Epithelial cell of proximal tubule (primary cell): ENCODE results near the gene CHRNG. TPM values are rescaled to one million over a fixed set of nuclear protein-coding genes. Genes with fewer than 3 reads are reported as not detected.

ENCODE experiments used
- DNase-seq: peaks from one replicate; pipeline ENCODE4 v3.0.0-alpha.2; 2011; ENCODE audit warnings: low read depth
- H3K4me3 ChIP-seq: 2 replicates; pipeline ENCODE4 v1.5.1; 2011; ENCODE audit warnings: low read depth, mild to moderate bottlenecking, low read length
- total RNA-seq: library from RNA; depleted of rRNA; stranded (reverse); fragments of >200 nt; gene quantifications from 2 replicates; pipeline ENCODE4 v1.2.3, GENCODE V29; 2015
- TF ChIP-seq, protein P1 (sequence below): conservative IDR thresholded peaks from 2 replicates; pipeline ENCODE4 v1.5.1; 2012; ENCODE audit warnings: low read depth, mild to moderate bottlenecking, low read length

Gene CHRNG
- total RNA-seq, 1 donor from 2014 or later, result not detected

DNA sequence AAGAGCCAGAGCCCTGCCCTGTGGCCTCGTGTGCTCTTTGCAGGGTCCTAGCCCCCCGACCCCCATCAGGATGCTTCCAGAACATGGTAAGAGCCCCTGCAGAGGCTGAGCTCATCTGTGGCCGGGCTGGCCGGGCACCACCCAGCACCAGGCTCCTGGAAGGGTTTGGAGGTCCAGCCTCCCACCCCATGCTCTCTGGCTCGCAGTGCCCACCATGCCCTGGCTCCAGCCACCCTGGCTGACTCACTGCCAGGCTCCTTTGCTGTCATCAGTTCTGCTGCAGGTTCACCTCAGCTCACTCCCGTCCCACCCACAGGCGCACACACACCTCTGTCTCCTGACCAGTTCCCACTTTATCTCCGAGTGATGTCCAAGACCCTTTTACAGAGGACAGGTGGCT is 48.5 kb downstream of the CHRNG start:
- no peak overlapping the region for H3K4me3 ChIP-seq
- TF ChIP-seq, protein P1, sequence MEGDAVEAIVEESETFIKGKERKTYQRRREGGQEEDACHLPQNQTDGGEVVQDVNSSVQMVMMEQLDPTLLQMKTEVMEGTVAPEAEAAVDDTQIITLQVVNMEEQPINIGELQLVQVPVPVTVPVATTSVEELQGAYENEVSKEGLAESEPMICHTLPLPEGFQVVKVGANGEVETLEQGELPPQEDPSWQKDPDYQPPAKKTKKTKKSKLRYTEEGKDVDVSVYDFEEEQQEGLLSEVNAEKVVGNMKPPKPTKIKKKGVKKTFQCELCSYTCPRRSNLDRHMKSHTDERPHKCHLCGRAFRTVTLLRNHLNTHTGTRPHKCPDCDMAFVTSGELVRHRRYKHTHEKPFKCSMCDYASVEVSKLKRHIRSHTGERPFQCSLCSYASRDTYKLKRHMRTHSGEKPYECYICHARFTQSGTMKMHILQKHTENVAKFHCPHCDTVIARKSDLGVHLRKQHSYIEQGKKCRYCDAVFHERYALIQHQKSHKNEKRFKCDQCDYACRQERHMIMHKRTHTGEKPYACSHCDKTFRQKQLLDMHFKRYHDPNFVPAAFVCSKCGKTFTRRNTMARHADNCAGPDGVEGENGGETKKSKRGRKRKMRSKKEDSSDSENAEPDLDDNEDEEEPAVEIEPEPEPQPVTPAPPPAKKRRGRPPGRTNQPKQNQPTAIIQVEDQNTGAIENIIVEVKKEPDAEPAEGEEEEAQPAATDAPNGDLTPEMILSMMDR, result no peak
- DNase-seq, result no peak

DNA sequence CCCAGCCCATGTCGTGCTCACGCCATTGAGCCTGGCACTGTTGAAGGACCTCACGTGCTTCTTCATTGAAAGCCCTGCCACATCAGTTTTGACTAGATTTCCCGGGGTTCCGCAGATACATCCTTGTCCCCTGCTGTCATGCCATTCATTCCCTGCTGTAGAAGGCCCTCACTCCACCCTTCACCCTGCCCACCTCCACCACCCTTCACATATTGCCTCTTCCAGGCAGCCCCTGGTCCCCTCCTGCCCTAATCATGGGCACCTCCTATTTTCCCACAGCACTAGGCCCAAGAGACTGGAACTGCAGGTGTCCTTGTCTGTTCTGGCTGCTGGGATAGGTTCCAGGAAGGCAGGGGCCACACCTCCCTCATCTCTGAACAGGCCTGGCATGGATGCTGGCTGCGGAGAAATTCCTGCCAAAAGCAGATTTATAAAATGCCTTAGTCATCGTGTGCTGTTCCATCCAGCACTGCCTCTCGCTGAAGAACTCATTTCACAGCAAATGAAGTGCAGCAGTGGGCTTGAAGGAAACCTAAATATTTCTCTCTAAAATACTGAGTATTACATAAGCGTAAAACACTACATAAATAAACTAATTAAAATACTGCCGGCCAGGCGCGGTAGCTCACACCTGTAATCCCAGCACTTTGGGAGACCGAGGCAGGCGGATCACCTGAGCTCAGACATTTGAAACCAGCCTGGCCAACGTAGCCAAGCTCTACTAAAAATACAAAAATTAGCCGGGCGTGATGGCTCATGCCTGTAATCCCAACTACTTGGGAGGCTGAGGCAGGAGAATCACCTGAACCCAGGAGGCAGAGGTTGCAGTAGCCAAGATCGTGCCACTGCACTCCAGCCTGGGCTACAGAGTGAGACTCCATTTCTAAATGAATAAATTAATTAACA is 49.4 kb downstream of the CHRNG start:
- H3K4me3 ChIP-seq, result no peak overlapping the region
- DNase-seq, result no peak
- TF ChIP-seq, protein P1, result no peak

DNA sequence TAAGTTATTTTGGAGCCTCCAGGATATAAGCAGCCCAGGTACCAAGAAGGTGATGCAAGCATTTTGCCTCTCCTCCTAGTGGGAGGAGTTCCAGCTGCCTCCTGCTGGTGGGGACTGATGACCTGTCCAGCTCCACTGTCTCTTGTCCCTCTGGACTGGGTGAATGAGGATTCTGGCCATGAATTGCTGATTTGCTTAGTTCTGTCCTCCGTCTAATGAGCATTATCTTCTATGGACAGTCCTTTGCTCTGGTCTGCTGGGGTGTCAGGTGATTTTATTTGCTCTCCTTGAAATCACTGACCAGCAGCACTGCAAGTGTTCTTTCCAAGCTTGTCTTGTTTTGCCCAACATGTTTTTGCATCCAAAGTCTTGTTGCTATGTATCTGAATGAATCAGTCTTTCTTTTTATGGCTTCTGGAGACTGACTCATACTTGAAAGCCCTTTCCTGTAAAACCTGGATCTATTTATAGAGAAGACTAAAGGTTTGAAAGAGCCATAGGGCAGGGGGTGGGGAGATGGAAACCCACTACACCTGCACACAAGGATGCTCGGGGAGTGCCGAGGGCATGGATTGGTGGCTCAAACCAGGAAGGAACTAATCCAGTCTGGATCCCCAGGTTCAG is 53.4 kb downstream of the CHRNG start:
- DNase-seq, result peak; percentile 95
- H3K4me3 ChIP-seq, result no peak overlapping the region
- TF ChIP-seq, protein P1, result peak; percentile 43

DNA sequence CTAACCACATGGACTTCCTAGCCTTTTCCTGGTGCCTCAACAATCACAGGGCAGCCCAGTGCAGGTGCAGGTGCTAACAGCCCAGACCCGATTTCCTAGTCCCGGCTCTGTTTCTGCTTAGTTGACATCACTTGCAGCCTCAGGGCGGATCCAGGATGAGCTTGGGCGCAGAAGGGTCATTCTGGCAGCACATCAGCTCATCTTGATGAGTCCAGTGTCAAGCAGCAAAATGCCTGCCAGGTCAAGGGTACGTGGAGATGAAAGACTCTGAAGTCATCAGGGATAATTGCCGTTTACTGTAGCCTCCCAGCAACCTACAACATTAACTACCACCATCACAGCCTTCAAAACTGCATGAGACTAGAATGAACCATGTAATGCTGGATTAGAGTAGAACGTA is 54.5 kb downstream of the CHRNG start:
- TF ChIP-seq, protein P1, result no peak
- H3K4me3 ChIP-seq, result no peak overlapping the region
- no peak for DNase-seq

Other genes starting within 250 kb of the CHRNG start
- gene ALPP, start 160.9 kb upstream of the CHRNG start, total RNA-seq, result not detected in 2 replicates
- not detected in 2 replicates for gene ALPG, start 132.8 kb upstream of the CHRNG start, total RNA-seq
- not detected in 2 replicates for gene ALPI, start 83.5 kb upstream of the CHRNG start, total RNA-seq
- gene ECEL1, start 51.9 kb upstream of the CHRNG start, total RNA-seq, result not detected in 2 replicates
- not detected in 2 replicates for gene PRSS56, start 19.3 kb upstream of the CHRNG start, total RNA-seq
- not detected in 2 replicates for gene CHRND, start 13.5 kb upstream of the CHRNG start, total RNA-seq
- 1.2 and 2.5 TPM in 2 replicates for gene TIGD1, start 10.9 kb downstream of the CHRNG start, total RNA-seq
- gene EIF4E2, start 11.0 kb downstream of the CHRNG start, total RNA-seq, result 96.0 and 103 TPM in 2 replicates
- 10.3 and 16.6 TPM in 2 replicates for gene EFHD1, start 93.9 kb downstream of the CHRNG start, total RNA-seq
- gene GIGYF2, start 157.6 kb downstream of the CHRNG start, total RNA-seq, result 24.0 and 31.8 TPM in 2 replicates
- not detected in 2 replicates for gene KCNJ13, start 236.9 kb downstream of the CHRNG start, total RNA-seq